Omental fat pad (tissue), 4 donors: ENCODE results near the gene ERP27. TPM values are rescaled to one million over a fixed set of nuclear protein-coding genes. Genes with fewer than 3 reads are reported as not detected.
A peak's percentile ranks its signal among the peaks of the same experiment; 100 is the strongest.

Source experiments
- ATAC-seq: fragments of 150-250 bp; one replicate; pipeline ENCODE4 v1.9.1; 2016; ENCODE audit warnings: mild to moderate bottlenecking, moderate library complexity; ENCODE audit not compliant: low FRiP score
- DNase-seq: peaks from one replicate; pipeline ENCODE4 v3.0.0-alpha.2; 2019; ENCODE audit warnings: low spot score
- total RNA-seq, 4 donors: library from RNA; depleted of rRNA; stranded (reverse); fragments of >200 nt; gene quantifications; one replicate each; pipeline ENCODE4 v1.1.0, GENCODE V29; 2016
- TF ChIP-seq, protein P1 (sequence below), 3 donors: fragments of 450-650 bp; IDR thresholded peaks; one replicate each; pipeline ENCODE4 v1.5.1; 2016 to 2017; ENCODE audit warnings: antibody characterized with exemption in 3 of 3, mild to moderate bottlenecking in 3 of 3, moderate library complexity in 2 of 3

ERP27 gene
- total RNA-seq, 4 donors from 2014 or later: 0.56 to 0.60 TPM; not detected in 2

DNA sequence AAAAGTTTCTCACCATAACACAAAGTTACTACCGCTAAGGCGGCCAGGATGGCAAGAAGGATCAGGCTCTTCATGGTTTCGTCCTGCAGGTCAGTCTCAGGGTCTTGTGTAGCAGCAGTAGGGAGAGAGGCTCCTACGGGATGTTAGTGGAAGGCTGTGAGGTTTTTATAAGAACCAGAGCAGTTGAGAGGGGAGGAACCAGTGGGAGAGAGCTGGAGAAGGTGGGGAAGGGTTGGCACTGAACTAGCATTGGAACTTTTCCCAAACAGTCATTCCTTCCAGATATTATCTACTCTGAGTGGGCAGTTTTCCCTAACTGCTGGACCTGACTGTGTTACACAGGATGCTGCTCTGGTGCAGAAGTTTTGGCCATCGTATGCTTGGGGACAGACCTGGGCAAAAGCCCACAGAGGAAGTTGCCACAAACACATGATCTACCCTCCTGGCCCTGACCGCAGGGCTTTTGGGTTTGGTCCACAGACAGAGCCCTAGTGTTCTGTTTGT, 52.6 kb downstream of the ERP27 start, which contains the start of gene MGP:
TSS of gene MGP (minus strand) at position 137 of the 504 bp plus-strand sequence. CDS start at position 74, 63 bp downstream.
- ATAC-seq: peak; percentile 83
- TF ChIP-seq, protein P1, sequence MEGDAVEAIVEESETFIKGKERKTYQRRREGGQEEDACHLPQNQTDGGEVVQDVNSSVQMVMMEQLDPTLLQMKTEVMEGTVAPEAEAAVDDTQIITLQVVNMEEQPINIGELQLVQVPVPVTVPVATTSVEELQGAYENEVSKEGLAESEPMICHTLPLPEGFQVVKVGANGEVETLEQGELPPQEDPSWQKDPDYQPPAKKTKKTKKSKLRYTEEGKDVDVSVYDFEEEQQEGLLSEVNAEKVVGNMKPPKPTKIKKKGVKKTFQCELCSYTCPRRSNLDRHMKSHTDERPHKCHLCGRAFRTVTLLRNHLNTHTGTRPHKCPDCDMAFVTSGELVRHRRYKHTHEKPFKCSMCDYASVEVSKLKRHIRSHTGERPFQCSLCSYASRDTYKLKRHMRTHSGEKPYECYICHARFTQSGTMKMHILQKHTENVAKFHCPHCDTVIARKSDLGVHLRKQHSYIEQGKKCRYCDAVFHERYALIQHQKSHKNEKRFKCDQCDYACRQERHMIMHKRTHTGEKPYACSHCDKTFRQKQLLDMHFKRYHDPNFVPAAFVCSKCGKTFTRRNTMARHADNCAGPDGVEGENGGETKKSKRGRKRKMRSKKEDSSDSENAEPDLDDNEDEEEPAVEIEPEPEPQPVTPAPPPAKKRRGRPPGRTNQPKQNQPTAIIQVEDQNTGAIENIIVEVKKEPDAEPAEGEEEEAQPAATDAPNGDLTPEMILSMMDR (IDR thresholded peaks at IDR 0.05): no peak
- no peak for DNase-seq

DNA sequence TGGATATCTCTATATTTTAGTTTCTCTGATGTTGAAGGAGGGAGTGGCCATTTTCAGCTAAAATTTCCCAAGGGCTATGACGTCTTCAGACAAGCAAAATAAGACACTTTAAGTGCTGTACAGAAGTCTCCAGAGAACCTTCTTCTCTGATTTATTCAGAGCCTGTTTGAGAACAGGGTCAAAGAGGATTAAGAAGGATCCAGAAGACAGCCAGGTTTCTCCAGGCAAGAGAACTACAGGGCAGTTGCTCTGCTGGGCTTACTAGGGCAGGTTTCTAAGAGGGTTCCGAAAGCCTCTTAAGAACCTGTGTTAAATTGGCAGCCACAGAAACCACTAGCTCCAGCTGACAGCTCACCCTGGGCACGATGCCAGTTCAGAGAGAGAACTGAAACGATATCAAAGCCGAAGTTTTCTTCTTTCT, 53.9 kb downstream of the ERP27 start:
- ATAC-seq (peak; percentile 73), DNase-seq (peak; percentile 82)
- TF ChIP-seq, protein P1 (IDR thresholded peaks at IDR 0.05): no peak

DNA sequence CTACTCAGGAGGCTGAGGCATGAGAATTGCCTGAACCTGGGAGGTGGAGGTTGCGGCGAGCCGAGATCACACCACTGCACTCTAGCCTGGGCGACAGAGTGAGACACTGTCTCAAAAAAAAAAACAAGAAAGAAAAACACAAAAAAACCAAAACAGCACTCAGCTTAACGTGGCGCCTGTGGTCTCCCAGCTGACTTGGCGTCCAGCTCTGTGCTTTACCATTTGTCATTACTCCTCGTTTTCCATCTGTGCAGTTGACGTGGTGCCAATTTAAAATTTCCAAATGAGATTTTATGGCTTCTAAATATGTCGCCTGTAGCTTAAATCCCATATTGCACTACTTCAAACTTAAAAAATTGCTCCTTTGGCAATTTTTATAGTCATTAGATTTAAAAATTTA, 54.7 kb downstream of the ERP27 start:
- ATAC-seq (no peak), DNase-seq (no peak)
- TF ChIP-seq, protein P1 (IDR thresholded peaks at IDR 0.05): no peak

DNA sequence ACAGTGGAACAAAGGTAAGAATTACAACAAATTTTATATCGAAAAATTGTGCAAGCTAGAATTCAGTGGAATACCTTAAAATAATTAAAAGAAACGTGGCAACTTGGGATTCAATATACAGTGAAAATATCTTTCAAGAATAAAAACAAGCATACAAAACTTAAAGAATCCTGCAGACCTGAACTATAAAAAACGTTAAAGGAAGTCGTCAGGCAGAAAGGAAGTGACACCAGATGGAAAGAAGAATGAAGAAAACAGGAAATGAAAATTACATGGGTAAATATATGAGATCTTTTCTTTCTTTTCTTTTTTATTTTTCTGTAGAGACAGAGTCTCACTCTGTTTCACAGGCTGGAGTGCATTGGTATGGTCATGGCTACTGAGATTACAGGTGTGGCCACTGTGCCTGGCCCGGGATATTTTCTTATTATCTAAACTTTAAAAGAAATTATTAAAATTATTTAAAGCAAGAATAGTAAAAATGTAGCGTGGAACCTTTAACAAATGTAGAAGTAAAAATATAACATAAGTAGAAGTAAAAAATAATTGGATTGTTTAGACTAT, 57.4 kb downstream of the ERP27 start:
- DNase-seq (no peak), ATAC-seq (no peak)
- TF ChIP-seq, protein P1 (IDR thresholded peaks at IDR 0.05): no peak

DNA sequence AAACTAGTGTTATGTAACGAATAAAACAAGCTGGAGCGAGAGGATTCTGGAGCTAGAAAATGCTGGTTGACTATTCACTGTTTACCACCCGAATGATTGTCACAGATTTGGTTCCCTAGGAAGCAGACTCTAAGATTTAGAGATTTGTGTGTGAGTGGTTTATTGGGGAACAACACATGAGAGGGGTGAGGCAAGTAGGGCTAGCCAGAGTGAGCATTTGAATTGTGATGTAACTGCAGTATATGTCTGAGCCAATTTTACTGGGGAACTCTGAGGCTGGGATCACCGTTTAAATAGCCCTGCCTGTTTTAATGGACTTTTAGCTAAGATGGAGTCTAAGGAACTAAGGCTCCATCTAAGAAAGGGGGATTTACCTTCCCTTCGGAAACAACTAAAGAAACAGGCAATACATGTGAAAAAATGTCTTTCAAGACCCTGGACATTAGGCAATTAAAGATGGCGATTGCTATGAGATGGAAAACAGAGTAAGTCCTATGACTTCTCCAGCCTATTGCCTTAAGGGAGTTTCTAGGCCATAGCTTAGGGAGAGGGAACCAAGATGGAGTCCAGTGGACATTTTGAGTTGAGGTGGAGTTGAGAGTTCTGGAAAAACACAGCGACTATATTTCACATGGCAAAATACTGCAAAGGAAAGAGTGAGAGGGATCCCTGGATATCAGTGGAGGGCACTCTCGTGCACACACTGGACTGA, 59.0 kb downstream of the ERP27 start:
- ATAC-seq (no peak), DNase-seq (no peak)
- TF ChIP-seq, protein P1 (IDR thresholded peaks at IDR 0.05): no peak

DNA sequence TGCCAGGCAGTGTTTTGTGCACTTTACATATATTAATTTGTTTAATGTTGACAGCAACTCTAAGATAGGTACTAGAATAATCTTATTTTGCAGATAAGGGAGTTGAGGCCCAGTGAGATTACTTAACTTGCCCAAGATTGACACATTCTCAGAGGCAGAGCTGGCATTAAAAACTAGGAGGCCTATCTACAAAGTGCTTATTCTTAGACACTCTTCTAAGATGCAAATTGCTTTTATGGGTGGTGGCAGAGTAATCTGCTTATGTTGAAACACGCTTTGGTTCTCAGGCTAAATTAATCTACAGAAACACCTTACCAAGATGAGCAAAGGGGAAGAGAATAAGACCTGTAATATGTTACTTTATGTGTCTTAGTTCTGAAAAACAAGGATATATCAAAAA, 59.8 kb downstream of the ERP27 start:
- no peak for ATAC-seq
- TF ChIP-seq, protein P1 (IDR thresholded peaks at IDR 0.05): no peak
- DNase-seq: no peak
